ENCODE results near the gene TMEM35A. TPM values are rescaled to one million over a fixed set of nuclear protein-coding genes. Genes with fewer than 3 reads are reported as not detected.

TMEM35A gene
- total RNA-seq, 1 experiment from 2014 or later = 3.8 TPM

Other genes starting within 250 kb of the TMEM35A start
- gene NOX1, start 204.5 kb upstream of the TMEM35A start, total RNA-seq (2014; rRNA removed) = not detected in 2 replicates
- 0.06 and 0.11 TPM in 2 replicates for gene XKRX, start 150.0 kb upstream of the TMEM35A start, total RNA-seq (2014; rRNA removed)
- not detected in 2 replicates for gene ARL13A, start 109.2 kb upstream of the TMEM35A start, total RNA-seq (2014; rRNA removed)
- 15.6 and 15.9 TPM in 2 replicates for gene TRMT2B, start 26.8 kb upstream of the TMEM35A start, total RNA-seq (2014; rRNA removed)
- 32.4 and 35.9 TPM in 2 replicates for gene CENPI, start 19.3 kb downstream of the TMEM35A start, total RNA-seq (2014; rRNA removed)
- gene DRP2, start 140.9 kb downstream of the TMEM35A start, total RNA-seq (2014; rRNA removed) = 2.5 and 3.1 TPM in 2 replicates
- gene TAF7L, start 212.5 kb downstream of the TMEM35A start, total RNA-seq (2014; rRNA removed) = 0.13 TPM in 1 of 2 replicates, not detected in the other

All from LHCN-M2 (cell line).